Sigmoid colon (tissue), 4 donors: ENCODE data around the gene DDOST.

Experiments
- EP300 ChIP-seq, 4 donors: sonication (generic); formaldehyde crosslinking; IDR thresholded peaks; one replicate each; pipeline ENCODE4 v1.6.1; 2017; ENCODE audit warnings: antibody characterized with exemption in 4 of 4
- POLR2A ChIP-seq, 2 donors: fragments of 450-650 bp; IDR thresholded peaks; one replicate each; pipeline ENCODE4 v1.6.1; 2016; ENCODE audit warnings: antibody characterized with exemption in 2 of 2, mild to moderate bottlenecking in 2 of 2, moderate library complexity in 2 of 2
- POLR2AphosphoS5 ChIP-seq, 4 donors: sonication (generic); formaldehyde crosslinking; IDR thresholded peaks; one replicate each; pipeline ENCODE4 v1.6.1; 2017; ENCODE audit warnings: antibody characterized with exemption in 4 of 4
- TF ChIP-seq, protein P1 (sequence below), 4 experiments: fragments of 450-650 bp in 3 of 4; fragments of 200-600 bp in 1 of 4; IDR thresholded peaks; one replicate each; pipeline ENCODE4 v1.5.1; 2016 to 2019; ENCODE audit warnings: antibody characterized with exemption in 4 of 4, mild to moderate bottlenecking in 3 of 4, moderate library complexity in 2 of 4

DNA sequence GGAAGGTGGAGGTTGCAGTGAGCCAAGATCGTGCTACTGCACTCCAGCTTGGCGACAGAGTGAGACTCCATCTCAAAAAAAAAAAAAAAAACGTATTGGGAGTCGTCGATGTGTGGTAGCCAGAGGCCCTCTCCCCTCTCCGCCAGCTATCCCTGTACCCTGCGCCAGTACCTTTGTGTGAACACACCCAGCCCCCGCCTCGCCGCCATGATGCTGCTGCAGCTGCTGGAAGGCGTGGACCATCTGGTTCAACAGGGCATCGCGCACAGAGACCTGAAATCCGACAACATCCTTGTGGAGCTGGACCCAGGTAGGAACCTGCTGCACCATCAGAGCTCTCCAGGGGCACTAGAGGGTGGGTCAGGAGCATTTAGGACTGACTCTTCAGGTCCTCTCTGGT is 15.8 kb downstream of the DDOST start:
- TF ChIP-seq, protein P1, sequence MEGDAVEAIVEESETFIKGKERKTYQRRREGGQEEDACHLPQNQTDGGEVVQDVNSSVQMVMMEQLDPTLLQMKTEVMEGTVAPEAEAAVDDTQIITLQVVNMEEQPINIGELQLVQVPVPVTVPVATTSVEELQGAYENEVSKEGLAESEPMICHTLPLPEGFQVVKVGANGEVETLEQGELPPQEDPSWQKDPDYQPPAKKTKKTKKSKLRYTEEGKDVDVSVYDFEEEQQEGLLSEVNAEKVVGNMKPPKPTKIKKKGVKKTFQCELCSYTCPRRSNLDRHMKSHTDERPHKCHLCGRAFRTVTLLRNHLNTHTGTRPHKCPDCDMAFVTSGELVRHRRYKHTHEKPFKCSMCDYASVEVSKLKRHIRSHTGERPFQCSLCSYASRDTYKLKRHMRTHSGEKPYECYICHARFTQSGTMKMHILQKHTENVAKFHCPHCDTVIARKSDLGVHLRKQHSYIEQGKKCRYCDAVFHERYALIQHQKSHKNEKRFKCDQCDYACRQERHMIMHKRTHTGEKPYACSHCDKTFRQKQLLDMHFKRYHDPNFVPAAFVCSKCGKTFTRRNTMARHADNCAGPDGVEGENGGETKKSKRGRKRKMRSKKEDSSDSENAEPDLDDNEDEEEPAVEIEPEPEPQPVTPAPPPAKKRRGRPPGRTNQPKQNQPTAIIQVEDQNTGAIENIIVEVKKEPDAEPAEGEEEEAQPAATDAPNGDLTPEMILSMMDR (IDR thresholded peaks at IDR 0.05): no peak
- no peak for TF ChIP-seq POLR2AphosphoS5 (IDR thresholded peaks at IDR 0.05)
- no peak for TF ChIP-seq POLR2A (IDR thresholded peaks at IDR 0.05)
- TF ChIP-seq EP300 (IDR thresholded peaks at IDR 0.05): no peak
